ENCODE measurements around the gene FANK1.

The FANK1 gene

GRCh38 chr10:126058507-126058906 is 162.1 kb downstream of the FANK1 start:
- no peaks in the 10 kb centered on the region for H3K27me3 ChIP-seq (ENCODE audit: control insufficient read depth in 1 of 2, insufficient read depth in 2 of 2, low read length in 2 of 2)
- no peak overlapping the region for H3K4me3 ChIP-seq (ENCODE audit: low read depth in 1 of 2, low read length in 2 of 2)
- no peak overlapping the region for H3K9ac ChIP-seq (ENCODE audit: low read length)
- H3K4me1 ChIP-seq (ENCODE audit: insufficient read depth, low read length) = no peaks in the 10 kb centered on the region
- H3K27ac ChIP-seq (ENCODE audit: low read depth, low read length) = no peak overlapping the region
- H3K36me3 ChIP-seq (ENCODE audit: insufficient read depth, low read length) = no peaks in the 10 kb centered on the region
- no peaks in the 10 kb centered on the region for H3K9me3 ChIP-seq (ENCODE audit: low read length)
